Measurements from ENCODE around the gene ADARB2.

ADARB2 gene

GRCh38 chr10:1520909-1521565, 216.3 kb downstream of the ADARB2 start:
- POLR2A ChIA-PET: no interaction called here
- H3K27ac ChIP-seq (ENCODE audit: extremely low read depth, low read depth, low read length): no peak overlapping the region

GRCh38 chr10:1519391-1519790, 217.9 kb downstream of the ADARB2 start:
- CTCF ChIA-PET: no interaction called here

More at GRCh38 chr10:1520909-1521565, 216.3 kb downstream of the ADARB2 start:
- Histone ChIP-seq H3K36me3 (ENCODE audit: control insufficient read depth in 2 of 2, insufficient read depth in 1 of 2, low read length in 2 of 2) (no peaks in the 10 kb centered on the region), H3K9me3 (ENCODE audit: control insufficient read depth, insufficient read depth, low read depth, low read length) (no peaks in the 10 kb centered on the region), H3K4me1 (ENCODE audit: control insufficient read depth, insufficient read depth, low read length) (no peaks in the 10 kb centered on the region), H3K4me3 (ENCODE audit: low read depth, low read length) (no peak overlapping the region)
- CTCF ChIA-PET: no interaction called here
- TF ChIP-seq ZNF239 (tag by site-specific recombination; IDR thresholded peaks at IDR 0.05) (no peak), ZNF843 (tag by site-specific recombination; IDR thresholded peaks at IDR 0.05) (no peak), ZNF292 (tag by site-specific recombination; IDR thresholded peaks at IDR 0.05; ENCODE audit: borderline replicate concordance, low read depth) (no peak), KLF10 (tag by site-specific recombination; IDR thresholded peaks at IDR 0.05) (no peak), SCRT1 (tag by site-specific recombination; IDR thresholded peaks at IDR 0.05; ENCODE audit: borderline replicate concordance) (no peak), ZNF623 (tag by site-specific recombination; IDR thresholded peaks at IDR 0.05) (no peak), ZSCAN23 (tag by site-specific recombination; IDR thresholded peaks at IDR 0.05) (no peak), ZNF175 (tag by site-specific recombination; IDR thresholded peaks at IDR 0.05) (no peak), KLF16 (tag by site-specific recombination; IDR thresholded peaks at IDR 0.05) (no peak)

More at GRCh38 chr10:1519391-1519790, 217.9 kb downstream of the ADARB2 start:
- no peaks in the 10 kb centered on the region for H3K36me3 ChIP-seq (ENCODE audit: control insufficient read depth in 2 of 2, insufficient read depth in 1 of 2, low read length in 2 of 2)
- TF ChIP-seq ZFP3 (tag by site-specific recombination; IDR thresholded peaks at IDR 0.05; ENCODE audit: low read depth) (no peak), EGR2 (tag by site-specific recombination; IDR thresholded peaks at IDR 0.05; ENCODE audit: low read depth) (no peak), HOXA7 (CRISPR knock-in tag; IDR thresholded peaks at IDR 0.05; ENCODE audit: borderline replicate concordance) (no peak), SCRT1 (tag by site-specific recombination; IDR thresholded peaks at IDR 0.05; ENCODE audit: borderline replicate concordance) (no peak), ZNF518A (tag by site-specific recombination; conservative IDR thresholded peaks at IDR 0.05; ENCODE audit: low read depth) (no peak), KLF9 (tag by site-specific recombination; IDR thresholded peaks at IDR 0.05; ENCODE audit: low read depth) (no peak), MEIS1 (CRISPR knock-in tag; IDR thresholded peaks at IDR 0.05; ENCODE audit: borderline replicate concordance) (no peak), ELK4 (IDR thresholded peaks at IDR 0.05; ENCODE audit: borderline replicate concordance, low read depth, low read length) (no peak), PRDM4 (tag by site-specific recombination; IDR thresholded peaks at IDR 0.05) (no peak), ZNF433 (tag by site-specific recombination; IDR thresholded peaks at IDR 0.05; ENCODE audit: low read depth) (no peak), ZFP69B (tag by site-specific recombination; IDR thresholded peaks at IDR 0.05) (no peak), ZNF146 (tag by site-specific recombination; IDR thresholded peaks at IDR 0.05) (no peak), GLI2 (tag by site-specific recombination; IDR thresholded peaks at IDR 0.05; ENCODE audit: borderline replicate concordance, low read depth) (no peak), REST (tag by site-specific recombination; IDR thresholded peaks at IDR 0.05) (no peak), TRIM28 (IDR thresholded peaks at IDR 0.05; ENCODE audit: borderline replicate concordance, low read length) (no peak), ZNF157 (tag by site-specific recombination; IDR thresholded peaks at IDR 0.05) (no peak), ZNF792 (tag by site-specific recombination; IDR thresholded peaks at IDR 0.05) (no peak)
- POLR2A ChIA-PET: no interaction called here
- no peaks in the 10 kb centered on the region for H3K9me3 ChIP-seq (ENCODE audit: control insufficient read depth, insufficient read depth, low read depth, low read length)
- no peak overlapping the region for H3K27ac ChIP-seq (ENCODE audit: extremely low read depth, low read depth, low read length)
- H3K4me1 ChIP-seq (ENCODE audit: control insufficient read depth, insufficient read depth, low read length): no peaks in the 10 kb centered on the region
- H3K4me3 ChIP-seq (ENCODE audit: low read depth, low read length): no peak overlapping the region
